ENCODE results near the gene RBM47.

DNA sequence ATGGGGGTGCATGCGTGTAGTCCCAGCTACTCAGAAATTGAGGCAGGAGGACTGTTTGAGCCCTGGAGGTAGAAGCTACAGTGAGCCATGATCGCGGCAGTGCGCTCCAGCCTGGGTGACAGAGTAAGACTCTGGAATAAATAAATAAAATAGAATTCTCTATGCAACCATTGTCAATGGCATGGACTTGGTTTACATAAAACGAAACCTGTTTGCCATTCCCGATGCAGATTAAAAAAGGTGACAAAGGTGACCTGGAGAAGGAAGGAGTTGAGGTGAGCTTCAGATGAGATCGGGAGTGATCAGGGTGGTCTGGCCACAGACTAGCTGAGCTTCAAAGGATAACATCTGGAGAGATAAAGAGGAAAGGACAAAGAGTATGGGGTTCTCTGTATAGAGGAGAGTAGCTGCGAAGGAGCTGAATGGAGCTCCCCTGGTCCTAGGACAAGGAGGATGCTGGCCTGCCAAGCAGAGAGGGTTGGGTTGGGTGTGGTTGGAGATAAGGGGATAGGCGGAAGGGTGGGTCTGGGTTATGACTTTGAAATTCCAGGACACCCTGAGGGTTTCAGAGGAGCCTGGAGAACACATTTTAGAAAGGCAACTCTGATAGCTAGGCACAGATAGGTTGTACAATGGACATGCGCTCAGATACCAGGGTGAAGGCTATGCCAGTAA lies 98.6 kb downstream of the RBM47 start:
- TF ChIP-seq POLR2A (IDR thresholded peaks at IDR 0.05; ENCODE audit: low read depth, low read length) = no peak
- TF ChIP-seq TAF1 (IDR thresholded peaks at IDR 0.05; ENCODE audit: low read depth, low read length) = no peak
